ENCODE results near the gene SOWAHB.

SOWAHB gene, protein sequence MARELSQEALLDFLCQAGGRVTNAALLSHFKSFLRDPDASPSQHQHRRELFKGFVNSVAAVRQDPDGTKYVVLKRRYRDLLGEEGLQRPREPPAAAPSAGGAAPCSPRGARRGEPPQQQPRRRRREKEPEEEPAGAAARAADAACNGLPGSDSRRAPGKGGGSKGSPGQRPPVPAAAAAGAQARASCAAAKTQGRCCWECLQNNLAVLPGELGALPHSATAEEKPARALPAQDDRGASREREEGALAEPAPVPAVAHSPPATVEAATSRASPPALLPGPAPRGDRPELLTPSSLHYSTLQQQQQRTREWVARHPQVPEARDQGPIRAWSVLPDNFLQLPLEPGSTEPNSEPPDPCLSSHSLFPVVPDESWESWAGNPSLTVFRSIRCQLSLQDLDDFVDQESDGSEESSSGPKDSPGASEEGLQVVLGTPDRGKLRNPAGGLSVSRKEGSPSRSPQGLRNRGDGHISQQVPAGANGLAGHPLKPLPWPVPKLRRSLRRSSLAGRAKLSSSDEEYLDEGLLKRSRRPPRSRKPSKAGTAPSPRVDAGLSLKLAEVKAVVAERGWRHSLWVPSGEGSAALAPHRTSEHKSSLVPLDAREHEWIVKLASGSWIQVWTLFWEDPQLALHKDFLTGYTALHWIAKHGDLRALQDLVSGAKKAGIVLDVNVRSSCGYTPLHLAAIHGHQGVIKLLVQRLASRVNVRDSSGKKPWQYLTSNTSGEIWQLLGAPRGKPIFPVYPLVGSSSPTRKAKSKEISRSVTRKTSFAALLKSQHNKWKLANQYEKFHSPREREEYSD

DNA sequence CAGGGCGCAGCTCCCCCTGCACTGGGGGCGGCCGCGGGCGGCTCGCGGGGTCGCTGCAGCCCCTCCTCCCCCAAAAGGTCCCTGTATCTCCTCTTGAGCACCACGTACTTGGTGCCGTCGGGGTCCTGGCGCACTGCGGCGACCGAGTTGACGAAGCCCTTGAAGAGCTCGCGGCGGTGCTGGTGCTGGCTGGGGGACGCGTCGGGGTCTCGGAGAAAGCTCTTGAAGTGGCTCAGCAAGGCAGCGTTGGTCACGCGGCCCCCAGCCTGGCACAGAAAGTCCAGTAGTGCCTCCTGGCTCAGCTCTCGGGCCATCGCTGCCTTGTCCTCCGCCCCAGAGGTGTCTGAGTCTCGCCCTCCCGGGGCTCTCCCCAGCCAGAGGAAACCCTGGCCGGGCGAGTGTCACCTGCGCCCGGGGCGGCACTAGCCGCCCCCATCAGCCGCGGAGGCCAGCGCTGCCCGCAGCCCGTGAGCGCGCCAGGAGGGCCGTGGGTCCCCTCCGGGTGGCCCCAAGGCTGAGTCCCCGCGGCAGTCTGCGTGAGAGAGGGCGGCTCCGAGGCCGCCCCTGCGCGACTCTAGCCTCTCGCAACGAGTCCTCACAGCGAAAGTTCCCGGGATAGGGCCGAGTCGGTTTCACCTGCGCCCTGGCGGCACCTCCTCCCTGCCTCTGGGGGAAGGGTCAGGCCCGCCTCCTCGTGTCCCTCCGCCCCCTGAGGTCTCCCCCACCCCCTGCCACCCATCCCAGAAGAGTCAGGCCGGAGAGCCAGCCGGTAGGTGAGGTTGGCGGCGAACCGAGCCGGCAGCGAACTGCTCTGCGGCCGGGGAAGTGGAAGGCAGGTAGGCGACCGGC, at the start of gene SOWAHB:
TSS of gene SOWAHB (minus strand) at position 609 of the 849 bp plus-strand sequence. CDS start at position 314, 295 bp downstream.
- peak; percentile 55 for DNase-seq

DNA sequence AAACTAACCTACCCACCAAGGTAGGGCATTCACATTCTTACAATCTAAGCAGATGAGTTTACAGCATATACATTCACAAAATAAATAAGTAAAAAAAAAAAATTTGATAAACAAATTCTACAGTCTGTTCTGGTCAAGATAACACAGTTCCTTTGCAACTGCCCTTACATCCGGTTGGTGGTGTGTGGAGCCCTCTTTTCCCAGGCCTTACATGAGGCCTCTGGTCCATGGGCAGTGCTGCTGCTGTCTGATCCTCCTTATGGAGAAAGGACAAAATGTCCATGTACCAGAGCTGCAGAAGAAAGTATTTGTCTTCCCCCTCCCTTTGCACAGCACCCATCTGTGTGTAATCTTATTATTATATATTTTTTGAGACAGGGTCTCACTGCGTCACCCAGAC, 49.4 kb upstream of the SOWAHB start:
- no peak for DNase-seq

DNA sequence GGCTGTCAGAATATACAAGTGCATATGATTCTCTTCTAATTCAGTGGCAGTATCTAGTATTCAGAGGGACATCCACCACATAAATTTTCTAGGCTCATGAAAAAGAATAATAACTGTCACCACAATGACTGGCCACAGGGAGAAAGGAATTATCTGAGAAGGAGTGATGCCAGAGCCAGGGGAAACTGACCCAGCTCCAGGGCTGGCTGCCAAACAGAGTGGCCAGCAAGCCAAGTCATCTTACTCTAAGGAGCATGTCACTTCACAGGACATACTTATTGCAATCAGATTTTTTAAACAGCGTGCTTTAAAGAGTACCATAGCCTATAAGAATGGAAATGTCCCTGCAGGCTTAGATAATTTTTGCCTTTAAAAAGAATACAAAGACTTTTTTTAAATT, 45.8 kb upstream of the SOWAHB start:
- DNase-seq = no peak

DNA sequence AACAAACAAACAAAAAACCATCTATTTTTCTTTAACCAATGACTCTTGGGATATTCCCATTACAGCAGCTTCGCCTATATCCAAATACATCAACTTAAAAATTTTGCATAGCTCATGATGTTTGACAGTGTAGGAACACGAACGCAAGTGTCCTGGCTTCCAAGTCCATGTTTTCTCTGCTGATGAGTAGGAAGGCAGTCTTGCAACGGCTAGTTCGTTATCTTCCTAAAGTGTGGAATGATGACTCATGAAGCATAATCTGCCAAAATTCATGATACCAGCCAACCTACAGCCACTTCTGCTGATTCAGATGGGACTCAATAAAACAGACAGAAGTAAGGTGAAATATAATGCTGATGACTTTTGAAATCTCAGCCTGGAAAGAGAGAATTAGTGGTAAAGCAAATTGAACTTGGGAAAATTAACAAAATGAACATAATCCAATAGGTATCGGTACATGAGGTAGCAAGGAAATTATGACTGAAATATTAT, 45.2 kb upstream of the SOWAHB start:
- DNase-seq = no peak

DNA sequence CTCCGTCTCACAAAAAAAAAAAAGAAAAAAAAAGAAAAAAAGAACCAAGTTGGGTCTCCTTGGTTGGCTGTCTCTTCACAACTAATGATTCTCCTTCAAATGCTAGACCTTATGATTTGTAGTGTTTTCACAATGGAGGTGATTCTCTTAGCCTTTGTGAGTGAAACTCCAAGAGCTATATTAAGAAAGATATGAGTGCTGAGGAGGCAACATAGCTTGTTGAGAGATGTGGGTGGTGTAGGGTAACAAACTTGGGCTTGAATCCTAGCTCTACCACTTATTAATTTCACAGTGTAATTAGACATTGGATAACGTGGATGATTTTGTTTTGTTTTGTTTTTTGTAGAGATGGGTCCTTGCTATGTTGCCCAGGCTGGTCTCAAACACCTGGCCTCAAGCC, 41.2 kb upstream of the SOWAHB start:
- DNase-seq = no peak

DNA sequence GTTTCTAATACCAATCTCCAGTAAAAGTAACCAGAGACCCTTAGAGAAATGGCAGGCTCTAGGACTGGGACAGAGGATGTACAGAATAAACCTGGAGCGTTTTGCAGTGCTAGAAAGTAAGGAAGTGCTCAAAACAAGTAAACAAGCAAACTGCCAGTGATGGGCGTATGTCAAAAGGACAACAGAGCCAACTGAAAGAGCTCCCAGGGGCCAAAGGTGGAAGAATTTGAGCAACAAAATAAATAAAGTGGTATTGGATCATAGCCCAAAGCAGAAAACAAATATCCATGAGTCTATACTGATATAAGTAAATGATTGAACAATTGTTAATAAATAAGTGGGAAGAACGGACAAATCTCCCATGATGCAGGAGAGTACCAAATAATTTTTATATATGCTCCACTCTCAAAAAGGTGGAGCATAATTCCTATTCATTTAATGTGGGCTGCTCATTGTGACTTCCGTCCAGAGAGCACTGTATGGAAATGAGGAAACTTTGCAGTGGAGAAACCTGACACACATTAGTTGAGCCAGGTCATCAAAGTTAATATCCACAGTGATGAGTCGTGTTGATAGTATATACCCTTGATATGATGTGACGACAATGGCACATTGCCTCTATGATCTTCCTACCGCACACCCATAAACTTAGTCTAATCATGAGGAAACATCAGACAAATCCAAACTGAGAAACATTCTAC, 33.8 kb upstream of the SOWAHB start:
- no peak for DNase-seq

DNA sequence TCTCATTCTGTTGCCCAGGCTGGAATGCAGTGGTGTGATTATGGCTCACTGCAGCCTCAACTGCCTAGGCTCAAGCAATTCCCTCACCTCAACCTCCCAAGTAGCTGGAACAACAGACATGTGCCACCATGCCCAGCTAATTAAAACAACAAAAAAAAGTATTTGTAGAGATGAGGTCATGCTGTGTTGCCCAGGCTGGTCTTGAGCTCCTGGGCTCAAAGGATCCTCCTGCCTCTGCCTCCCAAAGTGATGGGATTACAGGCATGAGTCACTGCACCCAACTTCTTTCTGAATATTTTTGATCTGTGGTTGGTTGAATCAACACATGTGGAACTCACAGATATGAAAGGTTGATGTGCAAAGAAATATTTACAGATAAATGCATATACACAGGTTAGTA, 33.1 kb upstream of the SOWAHB start:
- no peak for DNase-seq

DNA sequence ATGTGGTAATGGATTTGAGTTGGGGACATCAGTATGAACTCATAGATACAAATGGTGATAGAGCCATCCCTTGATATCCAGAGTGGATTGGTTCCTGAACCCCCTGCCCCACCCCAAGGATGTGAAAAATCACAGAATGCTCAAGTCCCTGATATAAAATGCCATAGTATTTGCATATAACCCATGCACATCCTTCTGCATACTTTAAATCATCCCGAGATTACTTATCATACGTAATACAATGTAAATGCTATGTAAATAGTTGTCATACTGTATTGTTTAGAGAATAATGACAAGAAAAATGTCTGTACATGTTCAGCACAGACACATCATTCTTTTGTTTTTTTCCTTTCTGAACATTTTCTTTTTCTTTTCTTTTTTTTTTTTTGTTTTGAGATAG, 32.7 kb upstream of the SOWAHB start:
- no peak for DNase-seq

DNA sequence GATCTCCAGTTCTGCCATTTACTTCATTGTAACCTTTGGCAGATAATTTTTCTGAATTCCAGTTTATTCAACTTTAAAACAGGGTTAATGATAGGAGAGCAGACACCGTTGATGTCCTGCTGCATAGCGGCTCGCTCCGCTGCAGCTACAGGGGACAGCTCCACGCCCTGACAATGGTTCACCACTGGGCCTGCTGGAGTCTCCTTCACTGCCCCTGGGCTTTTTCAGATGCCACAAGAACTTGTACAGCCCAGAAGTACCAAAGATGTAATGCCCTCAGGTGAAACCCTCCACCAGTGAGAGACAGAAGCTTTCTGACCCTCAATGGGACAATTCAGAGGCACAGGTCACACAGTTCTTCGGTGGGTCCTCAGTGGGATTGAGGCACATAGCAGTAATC, 28.9 kb upstream of the SOWAHB start:
- no peak for DNase-seq

DNA sequence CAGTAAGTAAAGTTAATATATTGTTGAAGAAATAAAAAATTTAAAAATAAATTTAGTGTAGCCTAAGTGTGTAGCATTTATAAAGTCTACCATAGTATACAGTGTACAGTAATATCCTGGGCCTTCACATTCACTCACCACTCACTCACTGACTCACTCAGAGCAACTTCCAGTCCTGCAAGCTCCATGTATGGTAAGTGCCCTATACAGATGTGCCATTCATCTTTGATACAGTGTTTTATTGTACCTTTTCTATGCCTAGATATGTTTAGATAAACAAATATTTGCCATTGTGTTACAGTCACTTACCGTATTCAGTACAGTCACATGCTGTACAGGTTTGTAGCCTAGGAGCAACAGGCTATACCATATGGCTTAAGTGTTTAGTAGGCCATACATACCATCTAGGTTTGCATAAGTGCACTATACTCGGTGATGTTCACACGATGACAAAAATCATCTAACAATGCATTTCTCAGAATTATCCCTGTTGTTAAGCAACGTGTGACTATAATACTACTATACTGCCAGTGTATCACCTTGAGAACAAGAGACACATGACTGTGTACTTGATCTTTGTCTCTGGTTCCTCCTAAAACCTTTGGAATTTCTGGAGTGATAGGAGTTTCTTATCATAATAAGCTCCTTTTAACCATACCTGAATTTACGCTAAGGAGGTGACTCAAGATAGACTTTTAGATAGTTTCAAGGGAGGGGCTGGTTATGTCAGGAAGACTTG, 25.8 kb upstream of the SOWAHB start:
- DNase-seq = no peak

DNA sequence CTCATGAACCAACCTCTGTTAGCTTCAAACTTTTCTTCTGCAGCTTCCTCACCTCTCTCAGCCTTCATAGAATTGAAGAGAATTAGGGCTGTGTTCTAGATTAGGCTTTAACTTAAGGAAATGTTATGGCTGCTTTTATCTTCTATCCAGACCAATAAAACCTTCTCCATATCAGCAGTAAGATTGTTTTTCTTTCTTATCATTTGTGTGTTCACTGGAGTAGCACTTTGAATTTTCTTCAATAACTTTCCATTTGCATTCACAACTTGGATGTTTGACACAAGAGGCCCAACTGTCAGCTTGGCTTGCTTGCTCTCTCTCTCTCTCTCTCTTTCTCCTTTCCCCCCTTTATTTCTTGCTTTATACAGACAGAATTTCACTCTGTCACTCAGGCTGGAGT, 22.8 kb upstream of the SOWAHB start:
- DNase-seq = no peak

DNA sequence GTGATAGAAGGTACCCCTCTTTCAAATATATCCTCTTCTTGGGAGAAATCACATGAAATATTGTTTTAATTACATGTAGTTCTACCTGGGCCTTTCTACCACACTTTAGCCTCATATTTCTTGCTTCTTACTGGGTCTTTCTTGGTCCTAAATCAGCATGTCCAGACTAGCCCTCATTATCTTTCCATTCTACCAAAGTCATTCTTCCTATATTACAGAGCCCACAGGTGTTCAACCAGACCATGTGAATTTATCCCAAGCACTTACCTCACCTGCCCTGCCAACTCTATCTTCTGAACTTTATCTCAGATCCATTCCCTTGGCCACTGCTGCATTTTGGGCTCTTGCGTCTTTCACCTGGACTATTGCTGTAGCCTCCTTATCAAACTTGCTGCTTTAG, 11.8 kb upstream of the SOWAHB start:
- DNase-seq = no peak

DNA sequence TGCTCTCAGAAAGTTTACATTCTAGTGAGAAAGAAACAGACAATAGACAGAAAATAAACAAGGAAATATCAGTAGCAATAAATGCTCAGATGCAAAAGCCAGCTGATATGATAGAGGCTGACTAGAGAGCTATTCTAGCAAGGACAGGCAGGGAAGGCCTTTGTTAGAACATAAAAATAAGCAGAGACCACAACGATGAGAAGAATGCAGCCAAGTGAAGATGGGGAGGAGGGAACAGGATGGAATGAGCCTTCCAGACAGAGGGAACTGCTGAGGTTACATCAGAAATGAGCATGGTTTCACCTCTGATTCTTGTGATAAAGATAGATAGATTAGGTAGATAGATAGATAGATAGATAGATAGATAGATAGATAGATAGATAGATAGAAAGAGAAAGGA, 7.6 kb upstream of the SOWAHB start:
- DNase-seq = no peak

DNA sequence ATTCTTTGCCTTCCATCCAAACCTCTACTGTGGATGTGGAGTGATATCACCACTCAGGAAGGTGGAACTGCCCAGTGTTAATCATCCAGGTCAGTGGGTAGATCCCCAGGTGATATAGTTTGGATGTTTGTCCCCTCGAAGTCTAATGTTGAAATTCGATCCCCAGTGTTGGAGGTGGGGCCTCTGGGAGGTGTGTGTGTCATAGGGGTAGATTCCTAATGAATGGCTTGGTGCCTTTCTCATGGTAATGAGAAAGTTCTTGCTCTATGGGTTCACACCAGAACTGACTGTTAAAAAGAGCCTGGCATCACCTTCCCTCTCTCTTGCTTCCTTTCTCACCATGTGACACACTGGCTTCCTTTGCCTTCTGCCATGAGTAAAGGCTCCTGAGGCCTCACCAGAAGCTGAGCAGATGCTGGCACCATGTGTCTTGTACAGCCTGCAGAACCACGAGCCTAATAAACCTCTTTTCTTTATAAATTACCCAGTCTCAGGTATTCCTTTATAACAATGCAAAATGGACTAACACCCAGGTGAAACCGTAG, 6.8 kb upstream of the SOWAHB start:
- no peak for DNase-seq

DNA sequence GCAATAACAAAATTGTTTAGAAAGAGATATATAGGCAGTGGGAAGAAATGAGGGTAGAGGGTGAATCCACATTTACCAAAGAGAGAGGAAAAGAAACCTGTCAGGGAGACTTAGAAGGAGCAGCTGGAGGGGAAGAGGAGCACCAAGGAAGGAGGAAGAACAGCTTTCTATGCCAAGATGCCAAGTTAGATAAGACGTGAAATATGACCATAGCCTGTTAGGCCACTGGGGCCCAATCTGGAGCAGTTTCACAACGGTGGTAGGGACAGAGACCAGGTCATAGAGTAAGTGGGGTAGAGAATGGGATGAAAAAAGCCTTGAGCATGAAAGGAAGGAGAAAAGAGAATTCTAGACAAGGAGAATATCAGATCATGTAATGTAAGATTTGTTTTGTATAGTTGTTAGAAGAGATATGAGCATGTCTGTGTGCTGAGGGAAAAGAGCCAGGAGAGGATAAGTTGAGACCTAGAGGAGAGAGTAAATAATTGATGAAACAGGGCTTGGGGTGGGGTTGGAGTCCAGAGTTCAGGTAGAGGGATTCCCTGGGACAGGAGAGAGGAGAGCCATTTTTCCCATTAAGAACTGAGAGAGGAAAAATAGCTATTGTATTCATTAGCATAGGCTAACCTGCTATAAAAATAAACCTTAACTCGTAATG, 4.4 kb upstream of the SOWAHB start:
- DNase-seq = no peak

DNA sequence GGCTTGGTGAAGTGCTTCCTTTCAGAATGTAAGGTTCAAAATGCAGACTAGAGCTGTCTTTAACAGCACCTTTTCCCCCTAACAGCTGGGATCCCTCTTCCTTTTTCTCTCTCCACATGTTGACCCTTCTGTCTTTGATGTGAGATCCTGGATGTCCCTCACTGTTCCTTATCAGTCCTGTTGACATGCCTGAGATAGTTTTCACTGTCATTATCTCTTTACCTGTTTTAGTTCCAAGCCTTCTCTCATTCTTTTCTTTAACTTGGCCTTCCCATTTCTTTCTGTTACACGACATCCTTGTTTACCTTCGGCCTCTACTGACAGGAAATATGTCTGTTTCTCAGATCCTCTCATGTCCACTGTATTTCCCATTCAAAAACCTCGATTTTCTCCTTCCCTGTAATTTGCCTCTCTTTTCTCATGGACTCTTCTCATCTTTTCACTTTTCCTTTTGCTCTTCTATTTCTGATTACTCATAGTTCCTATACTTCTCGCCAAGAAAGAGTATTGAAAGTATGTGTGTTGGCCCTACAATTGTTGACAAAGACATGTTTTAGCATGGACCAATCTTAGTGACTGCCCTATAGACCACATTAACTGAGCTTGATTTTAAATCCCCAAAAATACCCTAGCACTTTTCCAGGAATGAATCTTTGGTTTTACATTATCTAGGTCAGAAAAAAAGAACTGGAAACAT, 1.2 kb upstream of the SOWAHB start:
- DNase-seq = no peak

DNA sequence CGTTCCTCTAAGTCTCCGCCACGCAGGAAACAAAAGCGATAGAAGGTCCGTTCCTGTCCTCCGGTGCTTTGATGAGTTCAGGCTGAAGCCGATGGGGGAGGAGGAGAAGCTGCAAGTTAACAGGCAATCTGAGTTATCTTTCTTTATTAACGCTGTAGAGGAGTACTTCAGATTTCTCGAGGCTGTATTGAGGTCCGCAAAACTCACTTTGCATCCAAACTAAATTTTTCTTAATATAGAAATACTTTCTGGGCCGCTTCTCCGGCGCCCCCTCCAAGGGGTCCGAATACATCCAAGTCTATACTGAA, 395 bp upstream of the SOWAHB start:
- DNase-seq = no peak

DNA sequence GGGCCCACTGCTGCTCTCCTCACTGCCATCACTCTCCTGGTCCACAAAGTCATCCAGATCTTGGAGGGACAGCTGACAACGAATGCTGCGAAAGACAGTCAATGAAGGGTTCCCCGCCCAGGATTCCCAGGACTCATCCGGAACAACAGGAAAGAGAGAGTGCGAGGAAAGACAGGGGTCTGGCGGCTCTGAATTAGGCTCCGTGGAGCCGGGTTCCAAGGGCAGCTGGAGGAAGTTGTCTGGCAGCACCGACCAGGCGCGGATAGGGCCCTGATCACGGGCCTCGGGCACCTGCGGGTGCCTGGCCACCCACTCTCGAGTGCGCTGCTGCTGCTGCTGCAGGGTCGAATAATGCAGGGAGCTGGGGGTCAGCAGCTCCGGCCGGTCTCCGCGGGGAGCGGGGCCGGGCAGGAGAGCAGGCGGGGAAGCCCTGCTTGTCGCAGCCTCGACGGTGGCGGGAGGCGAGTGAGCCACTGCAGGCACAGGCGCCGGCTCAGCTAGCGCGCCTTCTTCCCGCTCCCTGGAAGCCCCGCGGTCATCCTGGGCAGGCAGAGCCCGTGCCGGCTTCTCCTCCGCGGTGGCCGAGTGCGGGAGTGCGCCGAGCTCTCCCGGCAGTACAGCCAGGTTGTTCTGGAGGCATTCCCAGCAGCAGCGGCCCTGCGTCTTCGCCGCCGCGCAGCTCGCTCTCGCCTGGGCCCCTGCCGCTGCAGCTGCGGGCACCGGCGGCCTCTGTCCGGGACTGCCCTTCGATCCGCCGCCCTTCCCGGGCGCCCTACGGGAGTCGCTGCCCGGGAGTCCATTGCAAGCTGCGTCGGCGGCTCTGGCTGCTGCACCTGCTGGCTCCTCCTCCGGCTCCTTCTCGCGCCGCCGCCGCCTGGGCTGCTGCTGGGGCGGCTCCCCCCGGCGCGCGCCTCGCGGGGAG, 1.1 kb downstream of the SOWAHB start:
- peak; percentile 48 for DNase-seq

DNA sequence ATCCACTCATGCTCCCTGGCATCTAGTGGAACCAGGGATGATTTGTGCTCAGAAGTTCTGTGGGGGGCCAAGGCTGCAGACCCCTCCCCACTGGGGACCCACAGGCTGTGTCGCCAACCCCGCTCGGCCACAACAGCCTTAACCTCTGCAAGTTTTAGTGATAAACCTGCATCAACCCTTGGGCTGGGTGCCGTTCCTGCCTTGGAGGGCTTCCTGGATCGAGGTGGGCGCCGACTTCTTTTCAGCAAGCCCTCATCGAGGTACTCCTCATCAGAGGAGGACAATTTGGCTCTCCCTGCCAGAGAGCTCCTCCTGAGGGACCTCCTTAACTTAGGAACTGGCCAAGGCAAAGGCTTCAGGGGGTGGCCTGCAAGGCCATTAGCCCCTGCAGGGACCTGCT, 1.9 kb downstream of the SOWAHB start:
- DNase-seq = no peak
